ENCODE measurements around the gene LIG3.

Gene LIG3

GRCh38 chr17:34987232-34987631 lies 6.9 kb downstream of the LIG3 start:
- Histone ChIP-seq H3F3A (ENCODE audit: control insufficient read depth, insufficient read depth) (no peaks in the 10 kb centered on the region; the same call in 1 of the 2 replicates), H3K36me3 (ENCODE audit: control insufficient read depth, low read length) (peaks cover 89% of the 10 kb centered on the region), H3K4me3 (ENCODE audit: low read length) (no peak overlapping the region), H3K27ac (ENCODE audit: low read depth, low read length) (no peak overlapping the region), H3K4me2 (ENCODE audit: low read length) (no peak overlapping the region), H3K79me2 (ENCODE audit: control insufficient read depth, low read length) (peaks cover 35% of the 10 kb centered on the region), H3K27me3 (ENCODE audit: control insufficient read depth, low read length) (no peaks in the 10 kb centered on the region), H3K9me3 (ENCODE audit: control insufficient read depth, insufficient read depth, low read length) (no peaks in the 10 kb centered on the region), H4K20me1 (ENCODE audit: control insufficient read depth, insufficient read depth, low read depth, low read length) (no peaks in the 10 kb centered on the region), H3K4me1 (ENCODE audit: control insufficient read depth, low read length) (peaks cover 12% of the 10 kb centered on the region), H3K9me2 (replicated peaks; ENCODE audit: control insufficient read depth, low read length) (no peaks in the 10 kb centered on the region)
- no peak for TF ChIP-seq CTCF (IDR thresholded peaks at IDR 0.05; ENCODE audit: low read depth, low read length, poor library complexity, severe bottlenecking)
- TF ChIP-seq EZH2phosphoT487 (IDR thresholded peaks at IDR 0.05; ENCODE audit: borderline replicate concordance, low read length): no peak

GRCh38 chr17:34988644-34989043 lies 8.3 kb downstream of the LIG3 start:
- Histone ChIP-seq H3F3A (ENCODE audit: control insufficient read depth, insufficient read depth) (no peaks in the 10 kb centered on the region; the same call in 1 of the 2 replicates), H3K9me3 (ENCODE audit: control insufficient read depth, insufficient read depth, low read length) (no peaks in the 10 kb centered on the region), H4K20me1 (ENCODE audit: control insufficient read depth, insufficient read depth, low read depth, low read length) (no peaks in the 10 kb centered on the region), H3K4me3 (ENCODE audit: low read length) (no peak overlapping the region), H3K4me2 (ENCODE audit: low read length) (no peak overlapping the region), H3K4me1 (ENCODE audit: control insufficient read depth, low read length) (peaks cover 3% of the 10 kb centered on the region; the same call in 1 of the 2 replicates), H3K9me2 (replicated peaks; ENCODE audit: control insufficient read depth, low read length) (no peaks in the 10 kb centered on the region), H3K27ac (ENCODE audit: low read depth, low read length) (no peak overlapping the region), H3K36me3 (ENCODE audit: control insufficient read depth, low read length) (peaks cover 90% of the 10 kb centered on the region), H3K79me2 (ENCODE audit: control insufficient read depth, low read length) (peaks cover 21% of the 10 kb centered on the region), H3K27me3 (ENCODE audit: control insufficient read depth, low read length) (no peaks in the 10 kb centered on the region)
- TF ChIP-seq CTCF (IDR thresholded peaks at IDR 0.05; ENCODE audit: low read depth, low read length, poor library complexity, severe bottlenecking): no peak
- TF ChIP-seq EZH2phosphoT487 (IDR thresholded peaks at IDR 0.05; ENCODE audit: borderline replicate concordance, low read length): no peak

GRCh38 chr17:34989473-34989872 lies 9.2 kb downstream of the LIG3 start:
- no peaks in the 10 kb centered on the region for H3K27me3 ChIP-seq (ENCODE audit: control insufficient read depth, low read length)
- peaks cover 90% of the 10 kb centered on the region for H3K36me3 ChIP-seq (ENCODE audit: control insufficient read depth, low read length)
- H3K27ac ChIP-seq (ENCODE audit: low read depth, low read length): no peak overlapping the region
- peaks cover 12% of the 10 kb centered on the region for H3K79me2 ChIP-seq (ENCODE audit: control insufficient read depth, low read length)
- no peak for TF ChIP-seq CTCF (IDR thresholded peaks at IDR 0.05; ENCODE audit: low read depth, low read length, poor library complexity, severe bottlenecking)
- H3K4me2 ChIP-seq (ENCODE audit: low read length): no peak overlapping the region
- H3K4me3 ChIP-seq (ENCODE audit: low read length): no peak overlapping the region
- no peaks in the 10 kb centered on the region for H3K4me1 ChIP-seq (ENCODE audit: control insufficient read depth, low read length)
- H3F3A ChIP-seq (ENCODE audit: control insufficient read depth, insufficient read depth): no peaks in the 10 kb centered on the region; the same call in 1 of the 2 replicates
- no peaks in the 10 kb centered on the region for H4K20me1 ChIP-seq (ENCODE audit: control insufficient read depth, insufficient read depth, low read depth, low read length)
- no peaks in the 10 kb centered on the region for H3K9me2 ChIP-seq (replicated peaks; ENCODE audit: control insufficient read depth, low read length)
- no peaks in the 10 kb centered on the region for H3K9me3 ChIP-seq (ENCODE audit: control insufficient read depth, insufficient read depth, low read length)
